ENCODE results near the gene RNF39. TPM values are rescaled to one million over a fixed set of nuclear protein-coding genes. Genes with fewer than 3 reads are reported as not detected.

The RNF39 gene
- total RNA-seq, 1 experiment from 2014 or later = not detected

- no peak for DNase-seq (ENCODE audit: low read depth, low spot score)
- in situ Hi-C loops (cut with HindIII; ENCODE audit: low pct_unique_long_range_greater_than_20kb, low sequenced_read_pairs) = no loop called here
Measured at GRCh38 chr6:30100585-30101443, 25.2 kb upstream of the RNF39 start.

GRCh38 chr6:30100154-30100553, 24.6 kb upstream of the RNF39 start:
- in situ Hi-C loops (cut with HindIII; ENCODE audit: low pct_unique_long_range_greater_than_20kb, low sequenced_read_pairs) = no loop called here
- no peak for DNase-seq (ENCODE audit: low read depth, low spot score)

- DNase-seq (ENCODE audit: low read depth, low spot score) = no peak
- in situ Hi-C loops (cut with HindIII; ENCODE audit: low pct_unique_long_range_greater_than_20kb, low sequenced_read_pairs) = no loop called here
Measured at GRCh38 chr6:30097902-30098768, 22.6 kb upstream of the RNF39 start.

- DNase-seq (ENCODE audit: low read depth, low spot score) = no peak
- in situ Hi-C loops (cut with HindIII; ENCODE audit: low pct_unique_long_range_greater_than_20kb, low sequenced_read_pairs) = no loop called here
Measured at GRCh38 chr6:30096829-30097228, 21.3 kb upstream of the RNF39 start.

DNA sequence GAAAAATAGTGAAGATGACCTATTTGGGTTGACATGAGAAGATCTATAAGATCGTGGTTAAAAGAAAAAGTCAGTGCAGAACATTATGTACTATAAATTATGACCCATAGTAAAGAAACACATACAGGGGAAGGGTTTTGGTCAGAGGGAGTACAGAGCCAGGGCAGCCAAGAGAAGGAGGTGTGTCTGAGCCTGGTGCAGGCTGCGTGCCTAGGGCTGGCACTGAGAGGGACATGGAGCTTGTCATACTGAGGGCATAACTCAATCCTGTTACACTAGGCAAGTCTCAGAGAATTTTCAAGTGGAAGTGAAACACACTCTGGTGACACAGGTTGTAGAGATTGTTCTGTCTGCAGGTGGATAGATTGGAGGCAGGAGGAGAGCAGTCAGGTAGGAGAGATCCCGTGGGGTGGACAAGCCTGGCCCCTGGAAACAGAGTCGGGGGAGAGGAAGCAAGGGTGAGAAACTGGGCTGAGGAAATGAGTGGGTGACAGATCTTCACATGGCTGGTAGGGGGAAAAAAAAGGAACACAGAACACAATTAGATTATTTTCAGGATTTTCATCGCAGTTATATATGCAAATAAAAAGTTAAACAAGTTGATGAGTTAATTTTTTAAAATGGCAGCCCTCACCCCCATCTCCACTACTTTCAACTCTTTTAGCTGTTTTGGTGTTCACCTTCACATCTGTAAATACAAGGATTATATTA, 18.5 kb upstream of the RNF39 start:
- DNase-seq (ENCODE audit: low read depth, low spot score) = no peak
- in situ Hi-C loops (cut with HindIII; ENCODE audit: low pct_unique_long_range_greater_than_20kb, low sequenced_read_pairs) = no loop called here

DNA sequence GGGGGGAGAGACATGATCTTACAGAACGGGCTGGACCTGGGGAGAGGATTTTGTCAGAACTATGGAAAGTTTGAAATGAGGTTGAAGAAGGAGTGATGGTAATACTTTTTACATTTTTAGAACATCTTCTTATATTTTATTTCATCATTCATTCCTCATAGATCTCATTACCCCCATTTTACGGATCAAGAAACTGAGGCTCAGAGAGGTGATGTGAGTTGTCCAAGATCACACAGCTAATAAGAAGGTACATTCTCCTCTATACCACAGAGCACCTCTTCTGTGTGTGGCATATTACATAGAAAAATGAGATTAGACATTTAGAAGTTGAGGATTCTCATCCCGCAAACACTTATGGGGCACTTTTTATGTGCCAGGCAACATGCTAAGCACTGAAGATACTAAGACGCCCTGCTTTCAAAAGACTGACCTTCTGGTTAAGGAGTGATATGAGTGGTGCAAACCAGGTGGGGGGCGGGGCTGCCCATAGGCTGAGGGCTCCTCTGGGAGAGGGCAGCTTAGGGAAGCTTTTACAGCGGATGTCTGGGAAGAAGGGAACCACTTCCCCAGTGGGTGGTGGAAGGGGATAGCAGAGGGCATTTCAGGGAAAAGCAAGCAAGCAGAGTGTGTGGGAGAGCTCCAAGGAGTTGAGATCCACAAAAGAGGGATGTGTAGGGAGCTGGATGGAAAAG, 17.4 kb upstream of the RNF39 start:
- no peak for DNase-seq (ENCODE audit: low read depth, low spot score)
- in situ Hi-C loops (cut with HindIII; ENCODE audit: low pct_unique_long_range_greater_than_20kb, low sequenced_read_pairs) = no loop called here

DNA sequence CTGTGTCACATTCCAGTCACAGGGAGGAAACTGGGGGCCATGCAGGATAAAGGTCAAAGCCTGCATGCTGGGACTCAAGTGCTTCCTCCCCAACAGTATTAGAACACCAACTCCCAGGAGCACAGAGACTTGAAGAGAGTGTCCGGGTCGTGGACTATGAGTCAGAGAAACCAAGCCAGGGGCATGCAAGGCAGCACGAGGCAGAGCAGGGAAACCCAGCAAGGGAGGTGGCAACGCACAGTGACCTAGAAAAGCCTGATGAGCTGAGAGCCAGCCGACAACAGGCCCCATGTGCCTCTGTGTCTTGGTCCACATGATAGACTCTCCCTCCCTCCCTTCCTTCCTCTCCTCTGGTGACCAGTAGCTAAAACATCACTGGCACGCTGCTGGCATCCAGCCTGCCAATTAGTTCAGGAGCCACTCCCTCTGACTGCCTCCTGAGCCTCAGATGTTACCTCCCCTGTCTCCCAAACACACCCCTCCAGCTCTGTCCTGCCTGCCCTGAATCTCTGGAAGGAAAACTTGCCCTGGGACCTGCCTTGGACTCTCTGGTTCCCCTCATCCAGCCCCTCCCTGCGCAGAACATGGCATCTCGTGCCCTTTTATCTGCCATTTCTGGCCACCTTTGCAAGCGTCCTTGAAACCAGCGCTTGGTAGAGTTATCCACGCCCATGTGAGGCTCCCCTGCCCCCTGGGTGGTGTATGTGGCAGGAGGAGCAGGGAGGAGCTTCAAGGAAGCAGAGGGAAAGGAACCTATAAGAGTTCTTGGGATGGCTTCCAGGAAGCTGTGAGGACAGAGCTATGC, 16.2 kb upstream of the RNF39 start:
- in situ Hi-C loops (cut with HindIII; ENCODE audit: low pct_unique_long_range_greater_than_20kb, low sequenced_read_pairs) = no loop called here
- peak; percentile 62 for DNase-seq (ENCODE audit: low read depth, low spot score)

DNA sequence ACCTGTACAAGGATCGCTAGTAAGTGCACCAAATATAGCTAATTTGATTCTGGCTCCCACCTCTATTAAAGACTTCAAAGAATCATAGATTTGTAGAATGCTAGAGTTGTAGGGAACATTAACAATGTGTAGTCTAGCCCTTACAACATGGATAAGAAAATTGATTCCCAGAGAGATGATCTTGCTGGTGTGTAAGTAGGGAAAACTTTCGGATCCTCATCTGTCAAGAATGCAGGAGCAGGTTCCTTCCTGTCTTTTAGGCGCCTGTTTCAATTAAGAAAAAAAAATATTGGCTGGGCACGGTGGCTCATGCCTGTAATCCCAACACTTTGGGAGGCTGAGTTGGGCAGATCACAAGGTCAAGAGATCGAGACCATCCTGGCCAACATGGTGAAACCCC, 12.3 kb upstream of the RNF39 start:
- in situ Hi-C loops (cut with HindIII; ENCODE audit: low pct_unique_long_range_greater_than_20kb, low sequenced_read_pairs) = no loop called here

DNA sequence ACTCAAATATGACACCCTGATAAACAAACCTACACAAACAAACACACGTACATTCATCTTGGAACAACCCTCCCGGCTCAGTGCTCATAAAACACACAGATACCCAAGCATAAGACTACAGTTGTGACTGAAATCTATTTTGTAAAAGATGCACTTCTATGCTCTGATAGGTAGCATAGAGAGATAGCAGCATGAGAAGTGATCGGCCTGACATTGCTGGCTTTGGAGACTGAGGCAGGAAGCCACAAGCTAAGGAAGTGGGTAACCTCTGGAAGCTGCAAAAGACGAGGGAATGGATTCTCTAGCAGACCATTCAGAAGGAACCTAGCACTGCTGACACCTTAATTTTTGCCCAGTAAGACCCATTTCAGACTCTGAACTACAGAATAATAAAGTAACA, 1.6 kb upstream of the RNF39 start:
- in situ Hi-C loops (cut with HindIII; ENCODE audit: low pct_unique_long_range_greater_than_20kb, low sequenced_read_pairs) = no loop called here

More for the DNA sequence above, 12.3 kb upstream of the RNF39 start:
- no peak for DNase-seq (ENCODE audit: low read depth, low spot score)

DNA sequence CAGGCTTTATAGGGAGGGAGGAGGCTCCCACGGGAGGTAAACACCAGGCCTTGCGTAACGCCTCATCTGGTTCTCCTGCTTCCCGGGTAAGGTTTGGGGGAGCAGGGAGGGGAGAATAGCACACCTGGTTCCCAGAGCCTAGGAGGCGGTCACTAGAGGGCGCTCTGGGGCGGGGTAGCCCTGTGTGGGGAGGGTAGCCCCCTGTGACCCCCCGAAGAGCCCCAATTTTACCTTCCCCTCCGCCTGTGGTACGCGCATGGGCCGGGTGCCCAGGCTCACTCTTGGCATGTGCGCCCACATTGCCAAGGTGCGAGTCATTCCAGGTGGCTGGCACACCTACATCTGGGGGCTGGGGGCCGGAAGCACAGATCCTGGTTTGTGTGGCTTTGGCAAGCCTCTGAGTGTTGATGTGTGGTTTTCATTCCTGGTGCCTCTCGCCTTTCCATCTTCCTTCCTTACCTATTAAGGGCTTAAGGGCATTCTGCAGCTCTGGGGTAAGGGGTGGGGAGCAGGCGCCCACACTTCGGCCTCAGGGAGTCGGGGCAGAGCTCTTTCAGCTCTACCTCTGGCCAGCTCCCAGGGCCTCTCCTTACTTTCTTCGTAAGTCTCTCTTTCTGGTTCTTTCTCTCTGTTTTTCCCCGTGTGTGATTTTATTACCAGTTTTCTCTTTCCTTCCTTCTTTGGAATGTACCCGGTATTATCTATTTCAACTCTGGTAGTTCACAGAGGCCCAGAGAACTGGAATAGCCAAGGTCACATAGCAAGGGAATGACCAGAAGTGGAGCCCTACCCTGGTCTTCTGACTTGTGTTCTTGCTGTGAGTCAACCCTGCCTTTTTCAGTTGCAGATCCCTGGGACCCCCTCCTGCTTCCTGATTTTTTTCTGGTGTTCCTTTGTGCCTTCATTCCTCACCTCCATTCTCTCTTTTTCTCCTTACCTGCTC, 492 bp upstream of the RNF39 start:
- in situ Hi-C loops (cut with HindIII; ENCODE audit: low pct_unique_long_range_greater_than_20kb, low sequenced_read_pairs) = no loop called here
- no peak for DNase-seq (ENCODE audit: low read depth, low spot score)

More for the DNA sequence above, 1.6 kb upstream of the RNF39 start:
- DNase-seq (ENCODE audit: low read depth, low spot score) = no peak

DNA sequence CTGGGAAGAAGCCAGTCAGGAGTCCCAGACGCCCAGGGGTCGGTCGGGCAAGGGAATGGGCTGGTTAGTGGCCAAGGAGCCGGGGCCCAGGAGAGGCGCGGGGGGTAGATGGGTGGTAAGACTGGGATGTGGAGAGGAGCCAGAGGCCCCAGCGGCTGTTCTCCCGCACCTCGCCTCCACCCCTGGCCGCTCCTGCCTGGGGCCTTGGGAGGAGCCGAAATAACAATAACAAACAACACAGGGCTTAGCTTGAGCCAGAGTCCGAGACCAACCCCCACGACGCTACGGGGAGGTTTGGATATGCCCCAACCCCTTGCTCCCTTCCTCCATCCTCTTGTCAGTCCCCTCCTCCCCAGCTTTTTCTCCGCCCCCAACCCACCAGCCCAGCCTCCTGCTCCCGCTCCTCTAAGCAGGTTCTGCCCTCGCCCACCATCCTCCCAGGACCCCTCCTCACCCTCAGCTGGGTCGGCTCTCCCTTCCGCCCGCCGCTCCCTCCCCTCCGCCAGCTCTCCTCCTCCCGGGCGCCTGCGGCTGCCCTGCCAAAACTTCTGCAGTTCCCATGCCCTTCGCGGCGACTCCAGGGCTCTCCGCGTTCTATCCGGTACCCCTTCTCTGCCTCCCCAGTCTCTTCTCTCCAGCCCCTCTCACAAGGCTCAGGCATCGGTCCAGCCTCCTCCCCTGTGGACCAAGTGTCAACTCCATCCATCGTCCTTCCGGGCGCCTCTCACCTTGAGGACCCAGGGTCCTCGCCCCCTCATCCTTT, 1.1 kb downstream of the RNF39 start:
- in situ Hi-C loops (cut with HindIII; ENCODE audit: low pct_unique_long_range_greater_than_20kb, low sequenced_read_pairs) = no loop called here
- no peak for DNase-seq (ENCODE audit: low read depth, low spot score)

- DNase-seq (ENCODE audit: low read depth, low spot score) = no peak
- in situ Hi-C loops (cut with HindIII; ENCODE audit: low pct_unique_long_range_greater_than_20kb, low sequenced_read_pairs) = no loop called here
Measured at GRCh38 chr6:30073489-30074235, 1.9 kb downstream of the RNF39 start.

GRCh38 chr6:30071858-30072257, 3.7 kb downstream of the RNF39 start:
- no peak for DNase-seq (ENCODE audit: low read depth, low spot score)
- in situ Hi-C loops (cut with HindIII; ENCODE audit: low pct_unique_long_range_greater_than_20kb, low sequenced_read_pairs) = no loop called here

DNA sequence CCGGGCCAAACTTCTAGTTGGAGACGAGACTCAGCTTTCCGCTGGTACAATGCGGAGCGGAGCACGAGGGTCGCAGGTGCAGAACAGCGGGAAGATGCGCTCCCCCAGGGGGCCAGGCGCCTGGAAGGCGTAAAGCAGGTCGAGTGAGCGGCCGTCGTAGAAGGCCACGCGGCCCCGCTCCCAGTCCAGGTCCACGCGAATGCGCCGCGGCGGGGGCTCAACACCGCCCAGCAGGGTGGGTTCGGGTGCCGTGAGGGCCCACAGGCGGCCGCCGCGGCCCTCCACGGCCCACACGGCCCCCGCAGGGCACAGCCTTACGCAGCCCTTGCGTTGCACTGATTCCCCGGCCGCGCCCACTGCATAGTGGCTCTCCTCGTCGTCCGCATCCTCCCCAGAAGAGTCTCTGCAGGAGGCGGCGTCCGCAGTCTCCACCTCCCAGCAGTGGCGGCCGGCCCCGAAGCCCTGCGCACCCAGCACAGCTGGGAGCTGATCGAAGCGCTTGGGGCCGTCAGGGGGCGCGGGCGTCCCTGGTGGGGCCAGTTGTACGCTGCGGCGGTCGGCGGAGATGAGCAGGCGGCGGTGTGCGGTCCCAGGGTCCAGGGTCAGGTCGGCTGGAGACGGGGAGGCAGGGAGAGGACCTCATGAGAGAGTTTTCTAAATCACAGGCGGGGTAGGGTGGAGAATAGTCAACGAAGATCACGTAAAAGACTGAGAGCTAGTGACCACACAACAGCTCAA, 4.3 kb downstream of the RNF39 start:
- no peak for DNase-seq (ENCODE audit: low read depth, low spot score)
- in situ Hi-C loops (cut with HindIII; ENCODE audit: low pct_unique_long_range_greater_than_20kb, low sequenced_read_pairs) = no loop called here

All from SK-MEL-5 (cell line).